GM21529 (cell line): ENCODE data around the gene ST6GALNAC4.

Experiments
- ATAC-seq: cut with Tn5 transposase; IDR thresholded peaks from one replicate; pipeline ENCODE4 v1.9.1; 2021; ENCODE audit not compliant: unreplicated experiment

The ST6GALNAC4 gene

DNA sequence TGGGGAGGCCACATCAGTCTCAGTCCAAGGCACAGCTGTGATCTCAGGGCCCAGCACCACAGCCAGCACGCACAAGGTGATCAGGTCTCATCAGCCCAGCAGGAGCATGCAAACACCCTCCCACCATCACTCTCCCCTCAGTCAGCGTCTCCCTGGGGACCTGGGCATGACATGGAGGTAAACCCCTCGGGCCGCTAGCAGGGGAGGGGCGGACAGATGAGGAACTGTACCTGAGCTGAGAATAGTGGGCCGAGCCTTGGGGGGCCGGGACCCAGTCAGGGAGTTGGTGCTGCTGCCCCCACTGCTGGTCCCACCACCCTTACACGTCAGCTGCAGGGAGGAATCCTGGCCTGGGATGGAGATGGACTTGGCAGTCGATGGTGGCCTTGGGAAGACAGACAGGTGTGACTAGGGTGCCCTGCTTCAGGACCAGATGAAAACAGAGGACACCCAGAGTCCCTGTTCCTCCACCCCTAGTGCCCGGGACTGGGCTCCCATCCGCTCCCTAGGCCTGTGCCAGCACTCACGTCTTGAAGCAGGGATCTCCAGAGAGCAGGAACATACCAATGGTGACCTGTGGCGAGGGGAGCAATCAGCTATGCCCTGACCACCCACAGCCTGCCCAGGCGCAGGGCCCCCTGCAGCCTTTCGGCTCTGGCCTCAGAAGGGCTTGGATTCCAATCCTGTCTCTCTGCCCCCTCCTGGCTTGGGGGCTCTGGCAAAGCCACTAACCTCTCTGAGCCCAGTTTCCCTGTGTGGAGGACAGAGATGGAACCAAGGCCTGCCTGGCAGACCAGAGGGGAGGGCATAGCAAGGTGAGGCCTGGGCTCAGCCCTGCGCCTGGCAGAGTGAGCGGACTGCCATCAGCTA is 31.2 kb upstream of the ST6GALNAC4 start:
- no peak for ATAC-seq

DNA sequence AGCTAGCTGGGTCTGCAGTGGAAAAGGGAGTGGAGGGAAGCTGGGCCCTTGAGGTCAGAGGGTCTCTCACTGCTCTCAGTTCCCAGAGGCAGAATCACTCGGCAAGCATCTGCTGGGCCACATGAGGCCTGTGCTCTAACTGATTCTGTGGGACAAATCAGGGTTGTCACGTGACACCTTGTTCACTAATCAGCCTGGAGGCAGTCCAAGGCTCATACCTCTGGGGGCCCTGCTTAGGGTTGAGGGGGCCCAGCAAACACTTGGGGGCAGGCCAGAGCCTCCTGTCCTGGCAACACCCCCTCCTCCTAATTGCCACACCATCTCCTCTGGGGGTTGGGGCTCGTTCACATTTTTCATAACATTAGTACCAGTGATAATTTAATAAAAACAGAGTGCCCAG is 29.9 kb upstream of the ST6GALNAC4 start:
- no peak for ATAC-seq

GRCh38 chr9:127945942-127946341 is 29.1 kb upstream of the ST6GALNAC4 start:
- ATAC-seq = no peak

DNA sequence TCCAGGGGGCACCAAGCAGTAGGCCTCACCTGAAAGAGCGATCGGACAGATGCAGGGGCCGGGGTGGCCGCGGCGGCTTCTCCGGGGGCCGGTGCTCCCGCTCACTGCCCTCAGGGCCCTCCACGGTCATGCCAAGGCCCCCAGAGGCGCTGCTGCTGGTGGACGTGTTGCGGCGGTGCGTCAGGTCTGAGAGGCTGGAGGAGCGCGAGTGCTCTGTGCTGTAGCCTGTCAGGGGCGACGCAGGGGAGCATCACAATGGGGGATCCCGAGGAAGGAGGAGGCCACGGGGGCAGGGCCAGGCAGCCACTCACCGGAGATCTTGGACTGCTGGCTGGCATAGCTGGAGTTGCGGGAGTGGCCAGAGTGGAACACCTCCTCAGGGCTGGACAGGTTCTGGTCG is 28.5 kb upstream of the ST6GALNAC4 start:
- no peak for ATAC-seq

- ATAC-seq = no peak
These were observed 27.9 kb upstream of the ST6GALNAC4 start for GRCh38 chr9:127944586-127945218.

- ATAC-seq = peak; percentile 66
These were observed 26.9 kb upstream of the ST6GALNAC4 start for GRCh38 chr9:127943731-127944144.

GRCh38 chr9:127943011-127943662 is 26.3 kb upstream of the ST6GALNAC4 start:
- no peak for ATAC-seq

DNA sequence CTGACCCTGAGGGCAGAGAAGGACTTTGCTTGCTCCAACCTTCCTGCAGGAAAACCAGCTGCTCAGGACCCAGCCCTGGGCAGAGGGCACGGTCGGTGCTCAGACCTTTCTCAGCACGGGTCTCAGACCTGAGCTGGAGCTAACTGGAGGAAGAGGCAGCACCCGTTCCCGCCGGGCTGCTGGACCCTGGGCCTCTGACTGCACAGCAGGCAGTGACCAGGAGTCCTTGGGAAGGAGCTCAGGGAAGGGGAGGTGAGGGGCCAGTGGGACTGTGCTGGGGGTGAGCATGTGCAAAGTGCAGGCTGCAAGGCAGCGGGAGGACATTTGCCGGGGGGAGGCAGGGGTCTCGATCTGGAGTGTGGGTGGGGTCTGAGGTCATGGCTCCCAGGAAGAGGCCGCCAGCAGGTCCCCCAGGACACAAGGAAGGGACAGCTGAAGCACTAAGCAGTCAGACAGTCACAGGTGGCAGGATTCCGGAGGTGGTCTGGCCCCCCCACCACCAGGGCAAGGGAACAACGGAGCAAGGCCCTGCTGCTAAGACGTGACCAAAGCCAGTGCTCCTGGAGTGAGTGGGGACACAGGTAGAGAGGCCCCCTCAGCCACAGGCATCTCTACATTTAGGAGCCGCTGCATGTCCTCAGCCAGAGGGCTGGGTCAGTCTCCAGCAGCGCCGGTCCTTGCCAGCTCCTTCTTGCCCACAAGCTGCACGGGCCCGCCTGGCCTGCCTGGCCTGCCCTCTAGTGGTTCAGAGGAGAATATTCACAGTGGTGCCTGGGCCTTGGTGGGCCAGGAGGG is 25.6 kb upstream of the ST6GALNAC4 start:
- no peak for ATAC-seq

GRCh38 chr9:127941961-127942215 is 25.0 kb upstream of the ST6GALNAC4 start:
- ATAC-seq = no peak

DNA sequence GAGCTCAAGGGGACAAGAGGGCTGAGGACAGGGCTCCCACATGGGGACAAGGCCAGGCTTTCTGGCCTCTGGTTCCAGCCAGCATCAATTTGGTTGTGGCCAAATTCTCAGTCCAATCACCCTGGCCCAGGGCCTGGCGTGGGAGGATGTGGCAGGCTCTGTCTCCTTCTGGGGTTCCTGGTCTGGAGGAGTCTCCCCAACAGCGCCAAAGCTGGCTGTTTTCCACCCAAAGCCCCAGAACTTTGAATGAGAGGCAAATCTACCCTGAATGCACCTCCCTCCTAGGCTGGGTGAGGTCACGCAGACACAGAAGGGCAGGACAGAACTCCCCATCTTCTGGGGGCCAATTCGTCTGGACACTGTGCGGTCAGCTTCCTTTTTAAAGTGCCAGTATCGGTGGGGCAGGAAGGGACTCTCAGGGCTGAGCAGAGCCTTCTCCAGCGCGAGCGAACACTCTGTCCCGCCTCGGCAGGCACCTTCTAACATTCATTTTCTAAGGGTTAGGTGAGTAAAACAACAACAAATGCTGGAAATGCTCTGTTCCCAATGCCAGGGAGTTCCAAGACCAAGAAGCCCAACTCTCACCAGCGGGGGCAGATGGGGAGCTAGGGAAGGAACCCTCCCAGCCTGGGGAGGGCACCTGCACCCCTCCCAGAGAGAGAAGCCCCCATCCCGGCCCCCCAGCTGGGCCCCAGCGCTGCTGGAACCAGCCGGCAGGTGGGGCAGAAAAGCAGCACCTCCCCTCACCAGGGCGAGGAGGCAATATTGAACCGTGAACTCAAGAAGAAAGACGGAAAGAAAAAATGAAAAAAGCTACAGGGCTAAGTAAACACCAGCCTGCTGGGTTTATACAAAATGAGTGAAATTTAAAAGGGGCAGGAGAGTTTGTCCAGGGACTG is 24.5 kb upstream of the ST6GALNAC4 start:
- no peak for ATAC-seq

- no peak for ATAC-seq
These were observed 23.8 kb upstream of the ST6GALNAC4 start for GRCh38 chr9:127940593-127940992.

GRCh38 chr9:127938298-127938690 is 21.5 kb upstream of the ST6GALNAC4 start:
- no peak for ATAC-seq

- peak; percentile 91 for ATAC-seq
These were observed 20.8 kb upstream of the ST6GALNAC4 start, which contains the start of gene DPM2 for GRCh38 chr9:127937388-127938297. TSS of gene DPM2 (minus strand) at chr9:127937854. CDS start at chr9:127937820, 34 bp downstream.

GRCh38 chr9:127937056-127937387 is 20.2 kb upstream of the ST6GALNAC4 start:
- no peak for ATAC-seq

GRCh38 chr9:127936347-127936852 is 19.6 kb upstream of the ST6GALNAC4 start:
- ATAC-seq = no peak

DNA sequence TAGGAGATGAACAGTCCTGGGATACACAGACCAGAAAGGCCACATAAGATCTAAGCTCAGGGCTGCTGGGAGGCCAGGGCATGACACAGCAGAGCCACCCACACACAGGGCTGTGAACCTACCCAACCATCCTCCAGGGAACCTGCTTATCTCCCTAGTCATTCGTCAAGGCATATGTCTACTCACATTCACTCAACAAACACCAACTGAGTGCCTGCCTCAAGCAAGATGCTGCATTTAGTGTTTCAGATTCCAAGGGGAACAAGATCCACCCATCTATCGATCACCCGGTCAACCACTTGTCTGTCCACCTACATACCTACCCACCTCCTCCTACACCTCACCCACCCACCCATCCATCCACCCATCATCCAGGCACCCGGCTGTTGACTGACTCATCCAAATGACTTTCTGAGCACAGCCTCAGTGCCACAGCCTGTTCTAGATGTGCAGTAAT is 19.0 kb upstream of the ST6GALNAC4 start:
- no peak for ATAC-seq

DNA sequence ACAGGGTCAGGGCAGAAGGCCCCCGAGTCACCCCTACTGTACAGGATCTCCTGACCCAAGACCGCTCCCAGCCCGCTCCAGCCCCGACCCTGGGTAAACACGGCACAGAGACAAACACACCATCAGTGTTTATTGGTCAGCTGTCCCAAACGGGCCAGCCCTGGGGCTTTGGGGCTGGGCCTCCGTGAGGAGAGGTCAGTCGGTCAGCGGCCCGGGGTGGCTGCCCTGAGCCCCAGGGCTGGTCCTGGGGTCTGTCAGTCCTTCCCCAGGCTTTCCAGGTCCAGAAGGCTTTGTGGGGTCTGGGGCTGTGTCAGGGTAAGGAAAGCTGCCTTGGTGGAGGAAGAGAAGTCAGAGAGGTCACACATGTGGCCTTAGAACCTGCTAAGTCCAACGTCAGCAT is 18.1 kb upstream of the ST6GALNAC4 start:
- no peak for ATAC-seq

- ATAC-seq = no peak
These were observed 17.4 kb upstream of the ST6GALNAC4 start for GRCh38 chr9:127934248-127934647.
